H1 (cell line): ENCODE measurements around the gene PSMB5. TPM values are rescaled to one million over a fixed set of nuclear protein-coding genes. Genes with fewer than 3 reads are reported as not detected.

ENCODE experiments used
- CTCF ChIA-PET: fragments of 300-600 bp; sonication (Branson Sonifier 250); formaldehyde crosslinking; loops from one replicate; lab custom pipeline; 2021; ENCODE audit not compliant: partially characterized antibody; lab: Charles Lee
- POLR2A ChIA-PET: fragments of 300-600 bp; sonication (Branson Sonifier 250); formaldehyde crosslinking; loops from one replicate; lab custom pipeline; 2021; ENCODE audit warnings: inconsistent platforms; ENCODE audit not compliant: partially characterized antibody; lab: Charles Lee
- DNase-seq, 2 experiments: peaks; one replicate each; pipeline versions ENCODE4 v3.0.0 to v3.0.0-alpha.2; 2010 to 2022; ENCODE audit warnings: low spot score in 2 of 2, low read depth in 1 of 2, mixed read lengths in 1 of 2
- FAIRE-seq: peaks from 2 replicates; lab custom pipeline; 2011; peaks lifted over from hg19 to GRCh38; lab: Jason Lieb, UNC
- H2AFZ ChIP-seq: 2 replicates; pipeline ENCODE4 v1.8.1; 2012; ENCODE audit warnings: low read length, inconsistent platforms
- H2AK5ac ChIP-seq: 2 replicates; pipeline ENCODE4 v1.6.1; 2013; ENCODE audit warnings: low read depth, low read length
- H2BK120ac ChIP-seq: replicated peaks from 2 replicates; pipeline ENCODE3; 2013; ENCODE audit warnings: low read depth, low read length, inconsistent platforms
- H2BK12ac ChIP-seq: 2 replicates; pipeline ENCODE4 v1.6.1; 2013; ENCODE audit warnings: low read depth, low read length
- H2BK15ac ChIP-seq: 2 replicates; pipeline ENCODE4 v1.6.1; 2013; ENCODE audit warnings: low read length
- H2BK20ac ChIP-seq: 2 replicates; pipeline ENCODE4 v1.6.1; 2013; ENCODE audit warnings: low read length
- H2BK5ac ChIP-seq: 2 replicates; pipeline ENCODE4 v1.6.1; 2013; ENCODE audit warnings: low read depth, low read length
- H3K14ac ChIP-seq: 2 replicates; pipeline ENCODE4 v1.6.1; 2013; ENCODE audit warnings: inconsistent platforms; ENCODE audit not compliant: insufficient read length
- H3K18ac ChIP-seq: 2 replicates; pipeline ENCODE4 v1.6.1; 2013; ENCODE audit warnings: low read length; ENCODE audit errors: extremely low read depth
- H3K23ac ChIP-seq: 2 replicates; pipeline ENCODE4 v1.6.1; 2013; ENCODE audit warnings: inconsistent platforms; ENCODE audit not compliant: insufficient read length
- H3K23me2 ChIP-seq: 2 replicates; pipeline ENCODE4 v1.6.1; 2013; ENCODE audit warnings: low read depth, low read length
- H3K27ac ChIP-seq: 2 replicates; pipeline ENCODE4 v1.6.1; 2011; ENCODE audit warnings: low read depth, low read length, inconsistent platforms
- H3K27me3 ChIP-seq, 4 experiments: replicated peaks in 1 of 4; 1 replicate in 1 of 4; 2 replicates in 3 of 4; pipeline versions ENCODE4 v1.6.1 to v1.8.1; 2011 to 2013; ENCODE audit warnings: low read length in 3 of 4, mild to moderate bottlenecking in 3 of 4, inconsistent platforms in 2 of 4, mixed read lengths in 2 of 4, moderate library complexity in 1 of 4; ENCODE audit not compliant: control insufficient read depth in 3 of 4, insufficient read depth in 3 of 4; ENCODE audit errors: extremely low read depth in 1 of 4
- H3K36me3 ChIP-seq, 4 experiments: 2 replicates each; pipeline versions ENCODE4 v1.6.1 to v1.8.1; 2011 to 2013; ENCODE audit warnings: mild to moderate bottlenecking in 4 of 4, low read length in 3 of 4, moderate library complexity in 2 of 4, control low read depth in 1 of 4, inconsistent platforms in 1 of 4; ENCODE audit not compliant: insufficient read depth in 4 of 4, control insufficient read depth in 2 of 4
- H3K4ac ChIP-seq: replicated peaks from 2 replicates; pipeline ENCODE3; 2013; ENCODE audit warnings: low read length, low read depth, mixed read lengths, inconsistent platforms; ENCODE audit not compliant: insufficient read length
- H3K4me1 ChIP-seq, 4 experiments: replicated peaks in 1 of 4; 1 replicate in 1 of 4; 2 replicates in 3 of 4; pipeline versions ENCODE4 v1.6.1 to v1.8.1; 2011 to 2013; ENCODE audit warnings: low read length in 3 of 4, inconsistent platforms in 2 of 4, mixed read lengths in 1 of 4; ENCODE audit not compliant: insufficient read depth in 4 of 4, control insufficient read depth in 3 of 4
- H3K4me2 ChIP-seq, 2 experiments: 2 replicates each; pipeline versions ENCODE4 v1.6.1 to v1.8.1; 2011 to 2013; ENCODE audit warnings: low read depth in 2 of 2, low read length in 2 of 2, control low read depth in 1 of 2, inconsistent platforms in 1 of 2, mild to moderate bottlenecking in 1 of 2; ENCODE audit not compliant: insufficient read depth in 1 of 2
- H3K4me3 ChIP-seq, 4 experiments: fragments of 200-600, 300-600 bp in 1 of 4; sonication (generic), shearing (Covaris generic), sonication (Bioruptor Twin) in 1 of 4; 2 replicates each; pipeline versions ENCODE4 v1.5.1 to v1.8.1; 2011 to 2016; ENCODE audit warnings: low read length in 4 of 4, low read depth in 3 of 4, control low read depth in 2 of 4, inconsistent platforms in 2 of 4, mild to moderate bottlenecking in 2 of 4, mixed read lengths in 1 of 4, moderate library complexity in 1 of 4; ENCODE audit not compliant: insufficient read depth in 2 of 4; ENCODE audit errors: extremely low read depth in 1 of 4
- H3K56ac ChIP-seq: replicated peaks from 2 replicates; pipeline ENCODE3; 2013; ENCODE audit warnings: low read depth, mild to moderate bottlenecking, mixed read lengths, low read length, inconsistent platforms; ENCODE audit not compliant: insufficient read length
- H3K79me1 ChIP-seq: 2 replicates; pipeline ENCODE4 v1.6.1; 2013; ENCODE audit warnings: low read depth, low read length, control low read depth
- H3K79me2 ChIP-seq, 2 experiments: 2 replicates each; pipeline versions ENCODE4 v1.6.1 to v1.8.1; 2012 to 2013; ENCODE audit warnings: low read length in 2 of 2, mild to moderate bottlenecking in 2 of 2, inconsistent platforms in 1 of 2; ENCODE audit not compliant: insufficient read depth in 2 of 2, control insufficient read depth in 1 of 2
- H3K9ac ChIP-seq, 4 experiments: replicated peaks in 1 of 4; 1 replicate in 1 of 4; 2 replicates in 3 of 4; pipeline versions ENCODE4 v1.6.1 to v1.8.1; 2011 to 2013; ENCODE audit warnings: low read depth in 3 of 4, low read length in 3 of 4, control low read depth in 2 of 4, mild to moderate bottlenecking in 2 of 4, moderate library complexity in 2 of 4, inconsistent platforms in 1 of 4; ENCODE audit errors: extremely low read depth in 1 of 4
- H3K9me3 ChIP-seq, 2 experiments: 2 replicates each; pipeline versions ENCODE4 v1.6.1 to v1.8.1; 2012 to 2013; ENCODE audit warnings: mild to moderate bottlenecking in 2 of 2, moderate library complexity in 2 of 2, control low read depth in 1 of 2, inconsistent platforms in 1 of 2, low read depth in 1 of 2, low read length in 1 of 2, mixed read lengths in 1 of 2; ENCODE audit not compliant: insufficient read depth in 2 of 2
- H4K20me1 ChIP-seq, 2 experiments: replicated peaks in 1 of 2; 2 replicates each; pipeline versions ENCODE3 to v1.8.1; 2011 to 2013; ENCODE audit warnings: inconsistent platforms in 2 of 2, low read length in 2 of 2, mild to moderate bottlenecking in 1 of 2; ENCODE audit not compliant: insufficient read depth in 2 of 2, control insufficient read depth in 1 of 2
- H4K5ac ChIP-seq: 2 replicates; pipeline ENCODE4 v1.6.1; 2013; ENCODE audit warnings: low read length, low read depth, mixed read lengths, inconsistent platforms; ENCODE audit not compliant: insufficient read length
- H4K8ac ChIP-seq: 2 replicates; pipeline ENCODE4 v1.8.0; 2013; ENCODE audit warnings: mild to moderate bottlenecking, moderate library complexity, low read length, inconsistent platforms; ENCODE audit not compliant: insufficient read depth; ENCODE audit errors: extremely low read depth
- H4K91ac ChIP-seq: replicated peaks from 2 replicates; pipeline ENCODE3; 2013; ENCODE audit warnings: low read length, mixed read lengths, inconsistent platforms; ENCODE audit not compliant: insufficient read length
- CBX5 ChIP-seq: fragments of 300-800, 300-1000 bp; sonication (generic); IDR thresholded peaks from 2 replicates; pipeline ENCODE4 v1.7.1; 2016; ENCODE audit warnings: antibody characterized with exemption, low read length, low read depth
- EP300 ChIP-seq, 2 experiments: IDR thresholded peaks; 1 replicate in 1 of 2; 2 replicates in 1 of 2; pipeline ENCODE4 v1.6.1; 2011 to 2012; ENCODE audit warnings: low read depth in 2 of 2, low read length in 2 of 2, mild to moderate bottlenecking in 2 of 2, borderline replicate concordance in 1 of 2, inconsistent platforms in 1 of 2, moderate library complexity in 1 of 2
- KDM5A ChIP-seq: fragments of 200-600 bp; IDR thresholded peaks from 2 replicates; pipeline ENCODE4 v1.7.1; 2012; ENCODE audit warnings: mild to moderate bottlenecking, low read length, inconsistent platforms, mixed read lengths
- SAP30 ChIP-seq: fragments of 300-600 bp; sonication (generic); IDR thresholded peaks from 2 replicates; pipeline ENCODE4 v1.7.1; 2012; ENCODE audit warnings: low read length, moderate library complexity, mild to moderate bottlenecking, inconsistent platforms; ENCODE audit not compliant: insufficient read depth, insufficient replicate concordance
- SP2 ChIP-seq: IDR thresholded peaks from 2 replicates; pipeline ENCODE4 v1.6.1; 2012; ENCODE audit warnings: mild to moderate bottlenecking, low read length, inconsistent platforms
- SUZ12 ChIP-seq: fragments of 200-600 bp; sonication (generic); IDR thresholded peaks from 2 replicates; pipeline ENCODE4 v1.6.1; 2012; ENCODE audit warnings: mild to moderate bottlenecking, inconsistent platforms, low read length, moderate library complexity, mixed read lengths
- TAF1 ChIP-seq: IDR thresholded peaks from 2 replicates; pipeline ENCODE4 v1.6.1; 2011; ENCODE audit warnings: mild to moderate bottlenecking, low read depth, low read length
- TAF7 ChIP-seq: optimal IDR thresholded peaks from 2 replicates; pipeline ENCODE3; 2011; ENCODE audit warnings: low read depth, mild to moderate bottlenecking, inconsistent platforms, low read length, moderate library complexity, borderline replicate concordance
- TBP ChIP-seq: IDR thresholded peaks from 2 replicates; pipeline ENCODE4 v1.6.1; 2011; ENCODE audit warnings: low read depth, low read length, improper control_type of control experiment
- YY1 ChIP-seq: IDR thresholded peaks from 2 replicates; pipeline ENCODE4 v1.6.1; 2011; ENCODE audit warnings: low read depth, mild to moderate bottlenecking, low read length
- ZNF274 ChIP-seq: IDR thresholded peaks from 2 replicates; pipeline ENCODE4 v1.7.0; 2012; ENCODE audit warnings: low read length, borderline replicate concordance; ENCODE audit errors: extremely low read depth
- WGBS, 2 experiments: shearing (Covaris generic) in 1 of 2; methylation state at CpG; one replicate each; pipeline versions ENCODE4 v1.1.6 to v1.1.7; 2013 to 2015; ENCODE audit warnings: low lambda C conversion rate in 2 of 2, mixed read lengths in 2 of 2, inconsistent platforms in 1 of 2, low coverage in 1 of 2, missing lambda C conversion rate in 1 of 2; ENCODE audit not compliant: insufficient replicate concordance in 2 of 2, insufficient coverage in 1 of 2, insufficient read length in 1 of 2; ENCODE audit errors: extremely low coverage in 1 of 2, missing lambda C conversion rate in 1 of 2; 5-methylcytosine and 5-hydroxymethylcytosine counted together
- polyA plus RNA-seq, 7 experiments: library from polyadenylated mRNA; depleted of rRNA in 3 of 7; stranded (reverse) in 5 of 7; unstranded in 2 of 7; fragments of >200 nt in 5 of 7; fragments of 200-250 nt in 2 of 7; gene quantifications; 1 replicate in 5 of 7; 2 replicates in 1 of 7; 4 replicates in 1 of 7; pipeline versions ENCODE4 v1.2.1 to v1.2.3, GENCODE V29; 2011 to 2013; ENCODE audit warnings: missing spikeins in 2 of 7, mixed read lengths in 2 of 7
- total RNA-seq: library from RNA; stranded (reverse); fragmentation: NEBNext Ultra II Directional; extraction: Animal tissue kit (Norgen Biotek cat#: 25700); gene quantifications from 2 replicates; pipeline ENCODE4 v1.2.1, GENCODE V29; 2021

PSMB5 gene
- total and polyA plus RNA-seq, 2 of the 8 experiments (the other 6 are each of a cell fraction or from before 2014, with no cell fraction given) = 254 to 510 TPM

GRCh38 chr14:22981090-22981875 lies 53.4 kb downstream of the PSMB5 start:
- WGBS, 2 experiments = 3% methylated on average over 70 of the region's 76 CpGs; no CpG with 5 or more reads in 1 of the 2 experiments
- peak overlapping the region; percentile 74 to 93 (median 80) for H3K9ac ChIP-seq
- no peak for FAIRE-seq
- no peak for TF ChIP-seq KDM5A
- no peak for TF ChIP-seq EP300 (IDR thresholded peaks at IDR 0.05; ENCODE audit: borderline replicate concordance in 1 of 2, low read depth in 2 of 2, low read length in 2 of 2)
- peak; percentile 46 for TF ChIP-seq TAF7
- TF ChIP-seq SP2 = no peak
- no peak for TF ChIP-seq YY1
- TF ChIP-seq TBP = no peak; the same call in 1 of the 2 replicates
- TF ChIP-seq SUZ12 = no peak
- TF ChIP-seq TAF1 = peak; percentile 49
- no peak for TF ChIP-seq ZNF274
- TF ChIP-seq SAP30 = no peak
- no peak for TF ChIP-seq CBX5

More at GRCh38 chr14:22981090-22981875, 53.4 kb downstream of the PSMB5 start:
- Histone ChIP-seq H2AFZ (no peak overlapping the region), H3K4me1 (peaks cover 28 to 33% (median 30%) of the 10 kb centered on the region in 4 experiments), H3K14ac (no peak overlapping the region), H3K79me2 (peaks cover 0 to 51% of the 10 kb centered on the region in 2 experiments; a peak in 2 of 4 replicates), H2BK15ac (no peak overlapping the region), H3K56ac (peak overlapping the region; percentile 7), H2BK5ac (peak overlapping the region; percentile 13; the same call in 1 of the 2 replicates), H3K4me2 (peak overlapping the region; percentile 81 to 93), H3K9me3 (peaks cover 2 to 4% of the 10 kb centered on the region in 2 experiments; a peak in 1 of 4 replicates), H4K91ac (peak overlapping the region; percentile 29), H3K27me3 (peaks cover 0 to 9% (median 4%) of the 10 kb centered on the region in 4 experiments; a peak in 2 of 7 replicates), H3K79me1 (no peaks in the 10 kb centered on the region), H3K27ac (peak overlapping the region; percentile 84), H3K4me3 (peak overlapping the region; percentile 72 to 94 (median 76)), H4K20me1 (no peaks in the 10 kb centered on the region), H3K23ac (no peak overlapping the region), H3K36me3 (peaks cover 0 to 24% (median 5%) of the 10 kb centered on the region in 4 experiments; a peak in 4 of 8 replicates), H3K18ac (peak overlapping the region; percentile 72), H2BK120ac (no peak overlapping the region), H2BK20ac (peak overlapping the region; percentile 32; the same call in 1 of the 2 replicates), H4K8ac (peak overlapping the region; percentile 95; the same call in 1 of the 2 replicates), H4K5ac (peak overlapping the region; percentile 50), H2AK5ac (no peak overlapping the region), H3K4ac (no peak overlapping the region), H3K23me2 (peaks cover 16% of the 10 kb centered on the region), H2BK12ac (peak overlapping the region; percentile 45; the same call in 1 of the 2 replicates)
- DNase-seq = peak in 1 of 2 experiments; percentile 75
- ChIA-PET CTCF (interaction anchor here (0.8 to 23.0 kb wide), 11 partner anchors 6 to 366 kb away, joined by 3 to 785 read pairs (median 7); partner anchors contain the start of genes CDH24, PRMT5 and PSMB11), POLR2A (interaction anchor here (0.9 to 13.2 kb wide), 22 partner anchors 11 to 159 kb away, joined by 3 to 133 read pairs (median 6); partner anchors contain the start of genes ACIN1, C14orf119, CDH24 and HAUS4)
